K562 (cell line): Measurements from ENCODE around the gene LRRC31. TPM values are rescaled to one million over a fixed set of nuclear protein-coding genes. Genes with fewer than 3 reads are reported as not detected.

Experiments used
- ATF1 ChIP-seq, 2 experiments: fragments of 450-650 bp in 1 of 2; IDR thresholded peaks; 2 replicates each; pipeline ENCODE4 v1.6.1; 2016; ENCODE audit warnings: missing compliant biosample characterization in 1 of 2, missing genetic modification characterization in 1 of 2
- ATF7 ChIP-seq: fragments of 450-650 bp; IDR thresholded peaks from 2 replicates; pipeline ENCODE4 v1.7.1; 2014; ENCODE audit warnings: mild to moderate bottlenecking, moderate library complexity
- CBX2 ChIP-seq: fragments of 200-600 bp; sonication (generic); IDR thresholded peaks from one replicate; pipeline ENCODE4 v1.6.1; 2012; ENCODE audit warnings: mild to moderate bottlenecking, low read length, inconsistent platforms; ENCODE audit not compliant: insufficient read depth, poor library complexity, severe bottlenecking
- CC2D1A ChIP-seq: fragments of 450-650 bp; IDR thresholded peaks from 2 replicates; pipeline ENCODE4 v1.6.1; 2017; ENCODE audit warnings: mild to moderate bottlenecking
- GTF2A2 ChIP-seq: IDR thresholded peaks from 2 replicates; pipeline ENCODE4 v1.6.1; 2016; ENCODE audit warnings: mild to moderate bottlenecking, missing genetic modification characterization, missing compliant biosample characterization
- NR0B1 ChIP-seq: fragments of 450-650 bp; IDR thresholded peaks from one replicate; pipeline ENCODE4 v1.6.1; 2018; ENCODE audit warnings: mild to moderate bottlenecking, moderate library complexity; ENCODE audit not compliant: partially characterized antibody
- PKNOX1 ChIP-seq: fragments of 450-650 bp; IDR thresholded peaks from 2 replicates; pipeline ENCODE4 v1.6.1; 2016
- PML ChIP-seq: IDR thresholded peaks from 2 replicates; pipeline ENCODE4 v1.6.1; 2012; ENCODE audit warnings: low read length, inconsistent platforms
- RB1 ChIP-seq: fragments of 450-650 bp; IDR thresholded peaks from 2 replicates; pipeline ENCODE4 v1.6.1; 2017; ENCODE audit warnings: low read depth, mild to moderate bottlenecking
- SETDB1 ChIP-seq: IDR thresholded peaks from one replicate; pipeline ENCODE4 v1.6.1; 2012; ENCODE audit warnings: low read length, control low read depth, inconsistent platforms
- ZBTB2 ChIP-seq: fragments of 450-650 bp; IDR thresholded peaks from 2 replicates; pipeline ENCODE4 v1.6.1; 2016; ENCODE audit warnings: antibody characterized with exemption
- ZBTB26 ChIP-seq: fragments of 450-650 bp; formaldehyde crosslinking; IDR thresholded peaks from 2 replicates; pipeline ENCODE4 v1.4.0; 2022; ENCODE audit warnings: missing genetic modification characterization
- ZNF316 ChIP-seq: fragments of 450-650 bp; IDR thresholded peaks from 2 replicates; pipeline ENCODE4 v1.6.1; 2016
- ZNF431 ChIP-seq: sonication (generic); formaldehyde crosslinking; IDR thresholded peaks from 2 replicates; pipeline ENCODE4 v1.8.0; 2022; ENCODE audit warnings: mild to moderate bottlenecking, missing genetic modification reagents
- ZNF511 ChIP-seq: sonication (generic); formaldehyde crosslinking; IDR thresholded peaks from 2 replicates; pipeline ENCODE4 v1.8.0; 2022; ENCODE audit warnings: mild to moderate bottlenecking, missing genetic modification reagents
- polyA plus RNA-seq, 8 experiments: library from polyadenylated mRNA; depleted of rRNA in 4 of 8; stranded (reverse) in 5 of 8; unstranded in 3 of 8; fragments of >200 nt; fragmentation: Nextera tagmentation in 2 of 8; fragmentation: Illumina TruSeq in 1 of 8; extraction: Ambion mirVana in 2 of 8; extraction: Trizol in 1 of 8; gene quantifications; 2 replicates each; pipeline versions ENCODE4 v1.2.1 to v1.2.3, GENCODE V29; 2011 to 2014; ENCODE audit warnings: inconsistent platforms in 1 of 8, missing spikeins in 1 of 8
- total RNA-seq, 7 experiments: library from RNA; depleted of rRNA in 6 of 7; stranded (reverse); fragments of >200 nt in 6 of 7; fragmentation: Illumina TruSeq in 2 of 7; extraction: Trizol in 2 of 7; gene quantifications; 2 replicates each; pipeline versions ENCODE4 v1.2.1 to v1.2.3, GENCODE V29; 2011 to 2021; ENCODE audit warnings: low replicate concordance in 1 of 7

The LRRC31 gene
- total and polyA plus RNA-seq, 9 of the 15 experiments (the other 6 are each of a cell fraction or from before 2014, with no cell fraction given) = not detected

- TF ChIP-seq CC2D1A (peak; percentile 68; the same call in 1 of the 2 replicates), ZBTB2 (no peak), GTF2A2 (tag) (no peak), ATF1 (CRISPR knock-in tag; IDR thresholded peaks at IDR 0.05) (no peak), ATF1 (tag; IDR thresholded peaks at IDR 0.05) (no peak), PKNOX1 (no peak), ZNF316 (no peak), CBX2 (no peak), SETDB1 (no peak), ZNF511 (CRISPR knock-in tag) (no peak), ZBTB26 (no peak), RB1 (0 out of 2 replicates have a peak, but pooled peaks have one; percentile 27), NR0B1 (no peak), ATF7 (0 out of 2 replicates have a peak, but pooled peaks have one; percentile 18), ZNF431 (no peak), PML (no peak)
Observed at GRCh38 chr3:169863458-169863899, 6.3 kb downstream of the LRRC31 start (continued).
